Measurements from ENCODE around the gene IL13. TPM values are rescaled to one million over a fixed set of nuclear protein-coding genes. Genes with fewer than 3 reads are reported as not detected.

Gene IL13
- total RNA-seq, 1 experiment from 2014 or later, result not detected

- Histone ChIP-seq H3K4me3 (ENCODE audit: low read depth, low read length, poor library complexity, severe bottlenecking) (no peak overlapping the region), H3K4me1 (ENCODE audit: insufficient read depth, low read length, poor library complexity, severe bottlenecking) (no peaks in the 10 kb centered on the region), H3K27me3 (replicated peaks; ENCODE audit: insufficient read depth, low read depth, low read length, poor library complexity) (no peaks in the 10 kb centered on the region), H3K27ac (ENCODE audit: low read depth, low read length, poor library complexity, severe bottlenecking) (no peak overlapping the region), H3K9me3 (ENCODE audit: low read depth, low read length, poor library complexity, severe bottlenecking) (no peaks in the 10 kb centered on the region), H3K36me3 (ENCODE audit: insufficient read depth, low read length, poor library complexity, severe bottlenecking) (peaks cover 17% of the 10 kb centered on the region)
- BruUV-seq (replicated peaks), result no TSS peak
- ChIA-PET POLR2A (ENCODE audit: low non-redundant PET) (no interaction called here), CTCF (no interaction called here)
- no peak for TF ChIP-seq EZH2 (IDR thresholded peaks at IDR 0.05; ENCODE audit: borderline replicate concordance, low read depth, low read length, poor library complexity, severe bottlenecking)
- no peak for TF ChIP-seq CTCF (conservative IDR thresholded peaks at IDR 0.05; ENCODE audit: low read depth, low read length)
- intact Hi-C loops (cut with micrococcal nuclease; ENCODE audit: unreplicated experiment), result no loop called here
- no peak for DNase-seq (ENCODE audit: low spot score)
These were observed 20.7 kb upstream of the IL13 start for GRCh38 chr5:132637241-132637640.

- Histone ChIP-seq H3K27me3 (replicated peaks; ENCODE audit: insufficient read depth, low read depth, low read length, poor library complexity) (no peaks in the 10 kb centered on the region), H3K27ac (ENCODE audit: low read depth, low read length, poor library complexity, severe bottlenecking) (no peak overlapping the region), H3K4me1 (ENCODE audit: insufficient read depth, low read length, poor library complexity, severe bottlenecking) (no peaks in the 10 kb centered on the region), H3K9me3 (ENCODE audit: low read depth, low read length, poor library complexity, severe bottlenecking) (no peaks in the 10 kb centered on the region), H3K36me3 (ENCODE audit: insufficient read depth, low read length, poor library complexity, severe bottlenecking) (peaks cover 21% of the 10 kb centered on the region), H3K4me3 (ENCODE audit: low read depth, low read length, poor library complexity, severe bottlenecking) (no peak overlapping the region)
- DNase-seq (ENCODE audit: low spot score), result no peak
- ChIA-PET CTCF (no interaction called here), POLR2A (ENCODE audit: low non-redundant PET) (no interaction called here)
- BruUV-seq (replicated peaks), result no TSS peak
- intact Hi-C loops (cut with micrococcal nuclease; ENCODE audit: unreplicated experiment), result no loop called here
- TF ChIP-seq CTCF (conservative IDR thresholded peaks at IDR 0.05; ENCODE audit: low read depth, low read length), result no peak
These were observed 18.3 kb upstream of the IL13 start for GRCh38 chr5:132639706-132640130.

GRCh38 chr5:132640613-132641012 lies 17.4 kb upstream of the IL13 start:
- no TSS peak for BruUV-seq (replicated peaks)
- intact Hi-C loops (cut with micrococcal nuclease; ENCODE audit: unreplicated experiment), result no loop called here
- TF ChIP-seq CTCF (conservative IDR thresholded peaks at IDR 0.05; ENCODE audit: low read depth, low read length) (no peak), EZH2 (IDR thresholded peaks at IDR 0.05; ENCODE audit: borderline replicate concordance, low read depth, low read length, poor library complexity, severe bottlenecking) (no peak)

More at GRCh38 chr5:132640613-132641012, 17.4 kb upstream of the IL13 start:
- H3K27me3 ChIP-seq (replicated peaks; ENCODE audit: insufficient read depth, low read depth, low read length, poor library complexity), result no peaks in the 10 kb centered on the region
- POLR2A ChIA-PET (ENCODE audit: low non-redundant PET), result no interaction called here
- peaks cover 21% of the 10 kb centered on the region for H3K36me3 ChIP-seq (ENCODE audit: insufficient read depth, low read length, poor library complexity, severe bottlenecking)
- no peak overlapping the region for H3K4me3 ChIP-seq (ENCODE audit: low read depth, low read length, poor library complexity, severe bottlenecking)
- no peaks in the 10 kb centered on the region for H3K4me1 ChIP-seq (ENCODE audit: insufficient read depth, low read length, poor library complexity, severe bottlenecking)
- DNase-seq (ENCODE audit: low spot score), result no peak
- CTCF ChIA-PET, result no interaction called here
- no peaks in the 10 kb centered on the region for H3K9me3 ChIP-seq (ENCODE audit: low read depth, low read length, poor library complexity, severe bottlenecking)
- H3K27ac ChIP-seq (ENCODE audit: low read depth, low read length, poor library complexity, severe bottlenecking), result no peak overlapping the region
